SU-DHL-6 (cell line): ENCODE results near the gene KHDC4.

Source experiments
- H2AFZ ChIP-seq: fragments of 200-600 bp; sonication (generic); 2 replicates; pipeline ENCODE4 v1.6.1; 2014; ENCODE audit warnings: low read depth, mild to moderate bottlenecking, moderate library complexity, mixed read lengths, antibody characterized with exemption, low read length; ENCODE audit not compliant: severe bottlenecking
- H3F3A ChIP-seq: fragments of 200-600 bp; shearing (Covaris generic); 2 replicates; pipeline ENCODE4 v1.6.0; 2016; ENCODE audit warnings: antibody characterized with exemption, mild to moderate bottlenecking; ENCODE audit not compliant: insufficient read depth
- H3K27ac ChIP-seq: fragments of 200-600 bp; sonication (generic); 2 replicates; pipeline ENCODE4 v1.5.1; 2016; ENCODE audit warnings: low read depth, mild to moderate bottlenecking, low read length, moderate library complexity, mixed read lengths
- H3K27me3 ChIP-seq: fragments of 200-600 bp; sonication (generic), shearing (Covaris generic); 2 replicates; pipeline ENCODE4 v1.6.0; 2014; ENCODE audit warnings: mild to moderate bottlenecking, low read length
- H3K36me3 ChIP-seq: fragments of 200-600 bp; sonication (generic); 2 replicates; pipeline ENCODE4 v1.6.1; 2014; ENCODE audit warnings: mild to moderate bottlenecking, low read length, mixed read lengths
- H3K4me2 ChIP-seq: fragments of 300-600, 200-600 bp; shearing (Covaris generic), sonication (generic); 2 replicates; pipeline ENCODE4 v1.6.0; 2014; ENCODE audit warnings: low read length, low read depth, mild to moderate bottlenecking; ENCODE audit not compliant: poor library complexity, severe bottlenecking
- H3K4me3 ChIP-seq: fragments of 200-600 bp; sonication (generic); 2 replicates; pipeline ENCODE4 v1.5.1; 2014; ENCODE audit warnings: antibody characterized with exemption, low read length, mild to moderate bottlenecking, mixed read lengths; ENCODE audit not compliant: insufficient read depth, poor library complexity, severe bottlenecking
- H3K79me2 ChIP-seq: fragments of 200-600 bp; sonication (generic); 2 replicates; pipeline ENCODE4 v1.6.1; 2014; ENCODE audit warnings: mild to moderate bottlenecking, low read length, moderate library complexity; ENCODE audit not compliant: insufficient read depth
- H3K9ac ChIP-seq: fragments of 200-600 bp; sonication (generic); 2 replicates; pipeline ENCODE4 v1.7.0; 2014; ENCODE audit warnings: mild to moderate bottlenecking, low read length
- H3K9me2 ChIP-seq: fragments of 200-600 bp; sonication (generic); replicated peaks from 2 replicates; pipeline ENCODE4 v1.6.1; 2014; ENCODE audit warnings: low read length; ENCODE audit not compliant: insufficient read depth
- H3K9me3 ChIP-seq: fragments of 200-600 bp; sonication (generic); 2 replicates; pipeline ENCODE4 v1.6.1; 2014; ENCODE audit warnings: low read length, mixed read lengths; ENCODE audit not compliant: insufficient read depth
- H4K20me1 ChIP-seq: fragments of 200-600 bp; sonication (generic); 2 replicates; pipeline ENCODE4 v1.6.1; 2014; ENCODE audit warnings: low read depth, mild to moderate bottlenecking, antibody characterized with exemption, low read length, moderate library complexity, mixed read lengths
- EZH2phosphoT487 ChIP-seq: fragments of 200-600 bp; sonication (generic), shearing (Covaris generic); conservative IDR thresholded peaks from 2 replicates; pipeline ENCODE4 v1.6.1; 2018; ENCODE audit warnings: mild to moderate bottlenecking, antibody characterized with exemption, low read length, moderate library complexity, mixed read lengths
- TF ChIP-seq, protein P1 (sequence below): fragments of 200-600 bp; sonication (generic); IDR thresholded peaks from one replicate; pipeline ENCODE4 v1.5.1; 2017; ENCODE audit warnings: antibody characterized with exemption, mild to moderate bottlenecking, low read length, moderate library complexity; ENCODE audit not compliant: insufficient read depth, poor library complexity, severe bottlenecking

KHDC4 gene

DNA sequence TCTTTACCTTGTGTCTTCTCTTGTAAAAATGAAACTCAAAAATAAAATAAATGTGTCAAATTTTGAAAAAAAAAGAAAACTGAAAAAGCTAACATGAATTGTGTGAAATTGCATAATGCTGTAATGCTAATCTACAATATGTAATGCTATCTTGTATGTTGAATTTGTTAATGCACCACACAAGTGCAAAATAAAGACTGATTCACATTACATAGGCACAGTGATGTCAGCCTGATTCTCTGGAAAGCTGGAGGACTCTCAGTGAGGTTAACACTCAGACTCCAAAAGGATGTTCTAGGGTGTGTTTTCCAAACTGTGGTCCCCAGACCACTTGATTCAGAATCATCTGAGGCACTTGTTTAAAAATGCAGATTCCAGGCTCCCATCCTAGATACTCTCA, 49.2 kb downstream of the KHDC4 start:
- Histone ChIP-seq H3K27ac (no peak overlapping the region), H3K9me3 (no peaks in the 10 kb centered on the region), H3K4me2 (no peak overlapping the region), H3K9ac (no peak overlapping the region), H3K9me2 (no peaks in the 10 kb centered on the region), H3K36me3 (no peaks in the 10 kb centered on the region), H3K4me3 (no peak overlapping the region), H3F3A (no peaks in the 10 kb centered on the region), H4K20me1 (no peaks in the 10 kb centered on the region), H3K79me2 (no peaks in the 10 kb centered on the region), H3K27me3 (no peaks in the 10 kb centered on the region), H2AFZ (no peak overlapping the region)
- TF ChIP-seq EZH2phosphoT487: no peak
- TF ChIP-seq, protein P1, sequence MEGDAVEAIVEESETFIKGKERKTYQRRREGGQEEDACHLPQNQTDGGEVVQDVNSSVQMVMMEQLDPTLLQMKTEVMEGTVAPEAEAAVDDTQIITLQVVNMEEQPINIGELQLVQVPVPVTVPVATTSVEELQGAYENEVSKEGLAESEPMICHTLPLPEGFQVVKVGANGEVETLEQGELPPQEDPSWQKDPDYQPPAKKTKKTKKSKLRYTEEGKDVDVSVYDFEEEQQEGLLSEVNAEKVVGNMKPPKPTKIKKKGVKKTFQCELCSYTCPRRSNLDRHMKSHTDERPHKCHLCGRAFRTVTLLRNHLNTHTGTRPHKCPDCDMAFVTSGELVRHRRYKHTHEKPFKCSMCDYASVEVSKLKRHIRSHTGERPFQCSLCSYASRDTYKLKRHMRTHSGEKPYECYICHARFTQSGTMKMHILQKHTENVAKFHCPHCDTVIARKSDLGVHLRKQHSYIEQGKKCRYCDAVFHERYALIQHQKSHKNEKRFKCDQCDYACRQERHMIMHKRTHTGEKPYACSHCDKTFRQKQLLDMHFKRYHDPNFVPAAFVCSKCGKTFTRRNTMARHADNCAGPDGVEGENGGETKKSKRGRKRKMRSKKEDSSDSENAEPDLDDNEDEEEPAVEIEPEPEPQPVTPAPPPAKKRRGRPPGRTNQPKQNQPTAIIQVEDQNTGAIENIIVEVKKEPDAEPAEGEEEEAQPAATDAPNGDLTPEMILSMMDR: no peak

DNA sequence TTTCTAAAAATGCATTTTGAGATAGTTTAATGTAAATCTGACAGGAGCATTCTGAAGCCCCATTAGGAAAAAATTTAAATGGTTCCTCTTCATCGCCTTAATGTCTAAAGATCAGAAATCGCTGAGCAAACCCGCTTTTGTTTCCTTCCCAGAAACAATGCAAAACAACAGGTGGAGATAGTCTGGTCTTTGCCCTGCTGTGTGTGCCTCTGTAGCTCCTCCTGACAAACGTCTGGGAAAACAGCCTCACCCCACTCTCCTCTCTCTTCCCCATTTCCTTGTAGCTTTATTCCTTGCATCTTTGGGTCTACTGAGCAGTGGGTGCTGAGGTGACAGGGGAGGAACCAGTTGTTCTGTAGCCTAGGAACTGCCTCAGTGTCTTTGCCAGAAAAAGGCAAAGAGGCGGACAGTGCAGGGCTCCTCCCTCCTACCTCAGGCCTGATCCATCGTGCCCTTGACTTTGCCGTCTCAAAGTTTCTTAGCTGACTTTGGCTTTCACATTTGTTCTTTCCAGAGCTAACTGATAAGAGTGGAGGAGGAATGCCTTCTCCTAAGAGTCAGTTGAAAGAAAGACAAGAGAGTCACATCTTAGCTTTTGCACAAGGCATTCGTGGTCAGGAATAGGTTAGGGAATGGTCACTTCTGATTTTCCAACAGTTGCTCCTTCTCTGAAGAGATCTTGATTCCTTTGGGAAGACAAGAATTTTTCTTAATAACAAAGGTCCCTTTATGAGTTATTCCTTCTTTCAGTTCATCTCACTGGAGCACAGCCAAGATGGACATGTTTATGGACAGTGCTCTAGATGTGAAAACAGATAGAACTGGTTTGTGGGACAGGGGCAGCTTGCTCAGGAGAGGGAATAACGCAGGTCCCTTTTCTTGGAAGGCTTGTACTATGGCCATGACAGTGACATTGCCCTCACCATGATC, 49.9 kb downstream of the KHDC4 start:
- H3K4me3 ChIP-seq: no peak overlapping the region
- no peaks in the 10 kb centered on the region for H3K27me3 ChIP-seq
- H3K36me3 ChIP-seq: no peaks in the 10 kb centered on the region
- H3K9me3 ChIP-seq: no peaks in the 10 kb centered on the region
- H3F3A ChIP-seq: no peaks in the 10 kb centered on the region
- H4K20me1 ChIP-seq: no peaks in the 10 kb centered on the region
- H3K79me2 ChIP-seq: no peaks in the 10 kb centered on the region
- no peak overlapping the region for H3K27ac ChIP-seq
- TF ChIP-seq, protein P1: no peak
- no peak for TF ChIP-seq EZH2phosphoT487
- no peak overlapping the region for H3K4me2 ChIP-seq
- H2AFZ ChIP-seq: no peak overlapping the region
- no peaks in the 10 kb centered on the region for H3K9me2 ChIP-seq
- H3K9ac ChIP-seq: no peak overlapping the region

DNA sequence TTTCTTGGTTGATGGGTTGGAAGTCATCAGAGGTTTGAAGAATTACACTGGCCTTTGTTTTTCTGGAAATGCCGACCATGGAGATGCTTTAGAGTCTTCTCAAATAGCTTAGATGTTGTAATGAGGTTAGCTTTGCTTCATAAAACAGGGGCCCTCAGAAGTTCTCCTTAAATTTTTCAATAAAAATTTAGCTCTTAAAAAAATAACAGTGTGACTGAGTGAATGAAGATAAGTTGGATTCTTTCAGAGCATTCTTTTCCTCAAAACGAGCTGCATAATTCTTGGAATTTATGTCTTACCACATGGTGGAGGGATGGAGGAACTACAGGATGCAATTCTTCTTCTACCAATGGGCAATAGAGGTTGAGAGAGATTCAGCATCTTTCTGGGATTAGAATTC, 51.4 kb downstream of the KHDC4 start:
- Histone ChIP-seq H3K27ac (no peak overlapping the region), H3K36me3 (no peaks in the 10 kb centered on the region), H3F3A (no peaks in the 10 kb centered on the region)

More for the DNA sequence above, 51.4 kb downstream of the KHDC4 start:
- Histone ChIP-seq H3K9me3 (no peaks in the 10 kb centered on the region), H3K27me3 (no peaks in the 10 kb centered on the region), H3K4me2 (no peak overlapping the region), H3K4me3 (no peak overlapping the region), H2AFZ (no peak overlapping the region), H4K20me1 (no peaks in the 10 kb centered on the region), H3K9ac (no peak overlapping the region), H3K9me2 (no peaks in the 10 kb centered on the region), H3K79me2 (no peaks in the 10 kb centered on the region)
- TF ChIP-seq EZH2phosphoT487: no peak
- TF ChIP-seq, protein P1: no peak
